ENCODE measurements around the gene SUPT3H.
"Not testable (repeated sequence)": the region's sequence is repeated elsewhere in the genome, so short reads cannot be mapped to it uniquely, and the experiment has no call there.

The SUPT3H gene

DNA sequence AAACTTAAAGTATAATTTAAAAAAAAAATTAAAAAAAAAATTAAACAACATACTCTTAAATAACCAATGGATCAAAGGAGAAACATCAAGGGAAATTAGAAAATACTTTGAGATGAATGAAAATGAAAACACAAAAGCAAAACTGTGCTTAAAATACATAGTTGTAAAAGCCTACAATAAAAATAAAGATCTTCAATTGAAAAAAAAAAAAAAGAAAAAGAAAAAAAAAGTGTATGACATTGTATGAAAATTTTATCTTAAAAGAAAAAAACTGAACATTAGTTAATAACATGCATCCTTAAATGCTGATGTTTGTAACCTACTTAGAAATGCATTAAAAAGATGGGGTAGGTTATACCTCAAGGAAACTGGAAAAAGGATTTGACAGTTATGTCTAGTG lies 501.1 kb downstream of the SUPT3H start:
- not testable (repeated sequence) for H3K9me3 ChIP-seq (ENCODE audit: control insufficient read depth, insufficient read depth, low read length); H3K4me3 ChIP-seq (ENCODE audit: low read depth, low read length); H3K4me1 ChIP-seq (ENCODE audit: control insufficient read depth, insufficient read depth, low read length); H3K36me3 ChIP-seq (ENCODE audit: control insufficient read depth, insufficient read depth, low read length); H3K9ac ChIP-seq (ENCODE audit: low read depth, low read length); H3K27me3 ChIP-seq (ENCODE audit: control insufficient read depth, insufficient read depth, low read length)

DNA sequence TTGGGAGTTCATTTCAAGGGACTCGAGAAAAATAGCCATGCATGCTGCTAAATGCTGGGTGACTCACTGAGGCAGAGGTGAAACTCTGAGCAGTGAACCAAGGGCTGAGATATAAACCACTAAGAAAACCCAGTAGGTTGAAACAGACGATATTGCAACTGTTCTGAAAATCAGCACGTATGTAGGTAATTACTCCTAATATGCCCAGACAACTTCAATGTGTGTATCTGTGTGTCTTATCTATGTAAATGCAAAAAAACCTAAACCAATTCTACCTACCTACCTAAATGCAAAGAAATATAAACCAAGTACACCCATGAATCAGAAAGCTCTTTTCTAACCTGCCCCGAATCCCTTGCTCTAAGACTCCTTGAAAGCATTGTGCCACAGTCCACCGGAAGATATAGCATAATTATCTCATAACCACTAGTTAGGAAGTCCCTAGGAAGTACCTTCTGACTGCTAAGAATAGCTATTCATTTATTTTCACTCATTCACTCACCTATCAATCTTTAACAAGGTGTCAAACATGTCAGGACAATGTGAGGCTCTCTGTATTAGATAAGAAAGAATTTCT lies 508.3 kb downstream of the SUPT3H start:
- Histone ChIP-seq H3K4me1 (ENCODE audit: control insufficient read depth, insufficient read depth, low read length) (no peaks in the 10 kb centered on the region), H3K9me3 (ENCODE audit: control insufficient read depth, insufficient read depth, low read length) (no peaks in the 10 kb centered on the region), H3K4me3 (ENCODE audit: low read depth, low read length) (no peak overlapping the region), H3K36me3 (ENCODE audit: control insufficient read depth, insufficient read depth, low read length) (no peaks in the 10 kb centered on the region), H3K9ac (ENCODE audit: low read depth, low read length) (no peak overlapping the region), H3K27me3 (ENCODE audit: control insufficient read depth, insufficient read depth, low read length) (no peaks in the 10 kb centered on the region)

DNA sequence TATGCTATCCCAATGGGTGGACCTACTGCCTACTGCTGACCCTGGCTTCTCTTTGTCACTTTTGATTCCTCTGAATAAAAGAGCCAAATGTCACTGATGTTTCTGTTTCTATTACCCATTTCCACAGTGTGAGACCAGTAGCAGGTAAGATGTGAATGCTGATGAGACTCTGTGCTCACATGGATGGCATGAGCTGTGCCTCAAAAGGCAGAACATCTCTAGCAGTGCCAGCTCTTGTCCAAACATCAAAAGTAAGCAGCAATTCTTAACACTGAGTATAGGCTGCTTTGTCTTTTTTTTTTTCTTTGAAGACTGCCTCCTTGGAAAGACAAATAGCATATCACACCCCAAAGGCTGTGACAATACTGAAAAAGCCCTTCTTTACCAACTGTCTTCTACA lies 508.8 kb downstream of the SUPT3H start:
- Histone ChIP-seq H3K9me3 (ENCODE audit: control insufficient read depth, insufficient read depth, low read length) (no peaks in the 10 kb centered on the region), H3K36me3 (ENCODE audit: control insufficient read depth, insufficient read depth, low read length) (no peaks in the 10 kb centered on the region), H3K4me3 (ENCODE audit: low read depth, low read length) (no peak overlapping the region), H3K4me1 (ENCODE audit: control insufficient read depth, insufficient read depth, low read length) (no peaks in the 10 kb centered on the region), H3K27me3 (ENCODE audit: control insufficient read depth, insufficient read depth, low read length) (no peaks in the 10 kb centered on the region), H3K9ac (ENCODE audit: low read depth, low read length) (no peak overlapping the region)

DNA sequence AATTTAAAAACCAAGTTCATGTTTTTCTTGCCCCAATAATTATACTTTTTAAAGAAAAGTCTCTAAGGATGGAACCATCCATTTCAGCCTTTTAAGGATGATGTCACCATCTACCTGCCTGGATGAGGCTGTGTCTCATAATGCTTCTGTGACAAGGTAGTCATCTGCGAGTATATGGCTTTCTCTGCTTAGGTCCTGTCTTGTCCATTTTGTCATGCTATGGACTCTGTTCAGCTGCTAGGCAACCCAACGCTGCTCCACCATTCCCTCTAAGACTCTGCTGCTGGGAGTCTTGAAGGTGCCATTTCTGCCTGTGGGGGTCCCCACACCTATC lies 509.4 kb downstream of the SUPT3H start:
- no peaks in the 10 kb centered on the region for H3K4me1 ChIP-seq (ENCODE audit: control insufficient read depth, insufficient read depth, low read length)
- H3K9ac ChIP-seq (ENCODE audit: low read depth, low read length) = no peak overlapping the region
- no peaks in the 10 kb centered on the region for H3K9me3 ChIP-seq (ENCODE audit: control insufficient read depth, insufficient read depth, low read length)
- H3K4me3 ChIP-seq (ENCODE audit: low read depth, low read length) = no peak overlapping the region
- no peaks in the 10 kb centered on the region for H3K36me3 ChIP-seq (ENCODE audit: control insufficient read depth, insufficient read depth, low read length)
- H3K27me3 ChIP-seq (ENCODE audit: control insufficient read depth, insufficient read depth, low read length) = no peaks in the 10 kb centered on the region

DNA sequence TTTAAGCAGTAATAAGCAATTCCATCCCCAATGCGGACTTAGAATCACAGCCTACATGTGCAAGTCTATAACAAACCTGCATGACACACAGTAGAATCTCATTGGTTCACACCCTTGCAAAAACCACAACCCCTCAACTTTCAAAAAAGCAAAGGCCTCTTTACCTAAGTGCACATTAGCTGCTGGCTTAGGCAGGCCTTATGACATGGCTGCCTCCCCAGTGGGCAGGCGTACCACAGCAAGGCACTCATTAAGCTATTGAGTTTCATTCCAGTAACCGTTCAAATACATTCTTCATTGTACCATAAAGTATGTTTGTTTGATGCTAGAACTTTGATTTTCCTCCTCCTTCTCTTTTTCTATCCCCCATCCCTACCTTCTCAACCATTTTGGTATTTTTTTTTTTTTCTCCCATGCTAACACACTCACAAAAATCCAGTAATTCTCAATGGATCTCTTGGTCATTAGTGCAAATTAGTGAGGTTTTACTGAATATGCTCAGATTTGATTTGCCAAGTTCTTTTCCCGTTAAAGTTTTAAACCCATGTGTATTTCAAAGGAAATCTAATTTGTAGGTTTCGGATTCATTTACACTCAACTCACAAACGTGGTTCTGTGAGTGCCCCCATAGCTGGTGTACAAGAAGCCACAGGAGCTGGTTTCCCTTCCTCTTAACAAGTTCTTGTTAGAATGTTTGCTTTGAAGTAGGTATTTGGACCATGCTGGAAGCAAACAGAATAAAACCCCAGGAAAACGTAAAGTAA lies 510.0 kb downstream of the SUPT3H start:
- no peaks in the 10 kb centered on the region for H3K4me1 ChIP-seq (ENCODE audit: control insufficient read depth, insufficient read depth, low read length)
- H3K9me3 ChIP-seq (ENCODE audit: control insufficient read depth, insufficient read depth, low read length) = no peaks in the 10 kb centered on the region
- no peaks in the 10 kb centered on the region for H3K36me3 ChIP-seq (ENCODE audit: control insufficient read depth, insufficient read depth, low read length)
- no peak overlapping the region for H3K9ac ChIP-seq (ENCODE audit: low read depth, low read length)
- no peak overlapping the region for H3K4me3 ChIP-seq (ENCODE audit: low read depth, low read length)
- no peaks in the 10 kb centered on the region for H3K27me3 ChIP-seq (ENCODE audit: control insufficient read depth, insufficient read depth, low read length)

DNA sequence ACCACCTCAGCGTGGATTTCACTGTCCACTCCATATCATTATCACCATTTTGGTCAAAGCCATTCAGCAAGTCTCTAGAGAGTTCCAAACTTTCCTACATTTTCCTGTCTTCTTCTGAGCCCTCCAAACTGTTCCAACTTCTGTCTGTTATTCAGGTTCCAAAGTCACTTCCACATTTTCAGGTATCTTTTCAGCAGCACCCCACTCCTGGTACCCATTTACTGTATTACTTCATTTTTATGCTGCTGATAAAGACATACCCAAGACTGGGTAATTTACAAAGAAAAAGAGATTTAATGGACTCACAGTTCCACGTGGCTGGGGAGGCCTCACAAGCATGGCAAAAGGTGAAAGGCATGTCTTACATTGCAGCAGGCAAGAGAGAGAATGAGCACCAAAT lies 512.5 kb downstream of the SUPT3H start:
- H3K27me3 ChIP-seq (ENCODE audit: control insufficient read depth, insufficient read depth, low read length); H3K4me1 ChIP-seq (ENCODE audit: control insufficient read depth, insufficient read depth, low read length); H3K9me3 ChIP-seq (ENCODE audit: control insufficient read depth, insufficient read depth, low read length); H3K9ac ChIP-seq (ENCODE audit: low read depth, low read length); H3K4me3 ChIP-seq (ENCODE audit: low read depth, low read length); H3K36me3 ChIP-seq (ENCODE audit: control insufficient read depth, insufficient read depth, low read length): not testable (repeated sequence)

DNA sequence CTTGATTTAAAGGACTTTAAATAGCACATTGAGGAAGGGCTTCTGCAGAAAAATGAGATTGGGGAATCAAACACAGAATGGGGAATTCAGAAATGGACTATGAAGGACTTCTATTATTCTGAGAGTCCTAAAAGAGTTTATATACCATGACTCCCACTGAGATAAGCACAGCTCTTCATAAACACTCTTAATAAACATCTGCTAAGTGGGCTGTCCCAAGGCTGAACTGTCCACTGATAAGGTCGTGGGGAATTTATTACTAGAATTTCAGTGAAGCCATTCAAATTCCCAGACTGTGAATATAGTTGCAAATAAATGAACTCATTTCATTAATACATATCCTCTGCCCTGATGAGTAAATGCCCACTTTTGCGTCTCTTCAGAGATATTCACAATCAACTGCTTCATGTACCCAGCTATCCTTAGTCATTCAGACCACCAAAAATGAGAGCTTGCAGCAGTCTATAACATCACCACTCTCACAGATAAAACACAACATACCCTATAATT lies 517.8 kb downstream of the SUPT3H start:
- Histone ChIP-seq H3K9me3 (ENCODE audit: control insufficient read depth, insufficient read depth, low read length) (no peaks in the 10 kb centered on the region), H3K27me3 (ENCODE audit: control insufficient read depth, insufficient read depth, low read length) (no peaks in the 10 kb centered on the region), H3K36me3 (ENCODE audit: control insufficient read depth, insufficient read depth, low read length) (no peaks in the 10 kb centered on the region), H3K9ac (ENCODE audit: low read depth, low read length) (no peak overlapping the region), H3K4me3 (ENCODE audit: low read depth, low read length) (no peak overlapping the region), H3K4me1 (ENCODE audit: control insufficient read depth, insufficient read depth, low read length) (no peaks in the 10 kb centered on the region)

DNA sequence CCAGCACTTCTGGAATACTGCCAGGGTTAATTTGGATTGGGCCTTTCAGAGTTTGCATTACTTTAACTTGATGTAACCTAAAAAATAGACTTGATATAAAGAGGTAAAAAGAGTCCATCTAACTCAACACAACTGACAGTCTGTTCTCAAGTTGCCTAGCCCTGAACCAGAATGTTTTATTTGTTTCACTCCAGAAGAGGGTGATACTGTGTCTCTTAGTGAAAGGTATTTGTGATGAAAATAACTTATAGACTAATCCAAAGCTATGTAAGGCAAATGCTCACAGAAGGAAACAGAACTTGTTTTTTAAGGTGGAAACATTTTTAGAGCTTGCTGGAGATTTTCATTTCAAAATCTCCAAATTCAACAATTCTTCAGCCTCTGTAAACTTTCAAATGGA lies 518.7 kb downstream of the SUPT3H start:
- Histone ChIP-seq H3K36me3 (ENCODE audit: control insufficient read depth, insufficient read depth, low read length) (no peaks in the 10 kb centered on the region), H3K4me3 (ENCODE audit: low read depth, low read length) (no peak overlapping the region), H3K4me1 (ENCODE audit: control insufficient read depth, insufficient read depth, low read length) (no peaks in the 10 kb centered on the region), H3K27me3 (ENCODE audit: control insufficient read depth, insufficient read depth, low read length) (no peaks in the 10 kb centered on the region), H3K9me3 (ENCODE audit: control insufficient read depth, insufficient read depth, low read length) (no peaks in the 10 kb centered on the region), H3K9ac (ENCODE audit: low read depth, low read length) (no peak overlapping the region)

DNA sequence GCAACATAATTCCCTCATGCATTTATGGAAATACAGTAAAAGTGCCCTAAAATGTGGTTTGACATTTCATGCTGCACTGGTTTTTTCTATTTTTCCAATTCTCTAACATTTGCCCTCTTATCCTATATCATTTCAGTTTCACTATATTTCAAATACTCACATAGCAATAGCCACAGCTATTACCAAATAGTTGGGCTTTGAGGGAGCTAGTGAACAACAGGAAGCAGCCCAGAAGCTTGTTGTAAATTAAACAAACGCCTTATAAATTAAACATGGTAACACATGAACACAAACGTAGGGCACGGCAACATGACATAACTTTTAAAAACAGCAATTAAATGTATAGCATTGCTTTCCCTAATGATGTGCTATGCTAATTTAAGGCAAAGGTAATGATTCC lies 521.3 kb downstream of the SUPT3H start:
- no peaks in the 10 kb centered on the region for H3K27me3 ChIP-seq (ENCODE audit: control insufficient read depth, insufficient read depth, low read length)
- H3K36me3 ChIP-seq (ENCODE audit: control insufficient read depth, insufficient read depth, low read length) = no peaks in the 10 kb centered on the region
- H3K4me1 ChIP-seq (ENCODE audit: control insufficient read depth, insufficient read depth, low read length) = no peaks in the 10 kb centered on the region
- no peaks in the 10 kb centered on the region for H3K9me3 ChIP-seq (ENCODE audit: control insufficient read depth, insufficient read depth, low read length)
- no peak overlapping the region for H3K4me3 ChIP-seq (ENCODE audit: low read depth, low read length)
- H3K9ac ChIP-seq (ENCODE audit: low read depth, low read length) = no peak overlapping the region

DNA sequence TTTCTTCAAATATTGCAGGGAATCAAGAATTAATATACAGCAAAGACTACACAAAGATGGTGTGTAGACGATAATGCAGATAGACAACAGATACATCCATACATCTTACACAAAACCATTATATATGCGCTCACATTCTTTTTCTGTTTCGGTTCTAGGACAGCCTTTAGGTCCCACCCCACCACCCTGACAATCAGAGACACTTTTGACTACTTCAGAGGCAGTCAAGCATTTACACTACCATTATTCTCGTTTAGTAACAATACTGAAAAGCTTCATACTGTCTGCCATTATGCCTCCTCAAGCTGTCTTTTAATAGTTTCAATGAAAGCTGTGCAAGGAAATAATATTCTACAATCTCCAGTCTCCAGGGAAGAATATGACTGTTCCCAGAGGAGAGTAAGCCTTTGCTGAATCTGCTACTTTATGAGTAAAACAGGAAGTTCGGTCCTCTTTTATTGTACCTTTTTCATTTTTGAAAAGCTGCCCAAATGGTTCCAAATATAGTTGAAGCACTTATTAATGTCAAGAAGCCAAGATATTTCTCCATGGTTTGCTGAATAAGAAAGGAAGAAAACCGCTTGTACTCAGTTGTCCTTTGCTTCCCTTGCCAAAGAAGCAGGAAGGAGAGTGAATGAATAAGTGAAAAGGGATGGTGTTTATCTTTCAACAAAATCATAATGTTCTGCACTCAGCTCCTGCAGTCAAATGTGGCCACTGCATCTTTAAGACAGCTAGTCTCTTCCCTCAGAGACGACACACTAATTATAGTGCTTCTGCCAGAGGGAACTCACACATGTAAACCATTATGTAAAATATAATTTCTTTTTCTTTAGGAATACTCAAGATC lies 521.9 kb downstream of the SUPT3H start:
- H3K4me1 ChIP-seq (ENCODE audit: control insufficient read depth, insufficient read depth, low read length) = no peaks in the 10 kb centered on the region
- no peak overlapping the region for H3K4me3 ChIP-seq (ENCODE audit: low read depth, low read length)
- no peaks in the 10 kb centered on the region for H3K36me3 ChIP-seq (ENCODE audit: control insufficient read depth, insufficient read depth, low read length)
- no peak overlapping the region for H3K9ac ChIP-seq (ENCODE audit: low read depth, low read length)
- H3K9me3 ChIP-seq (ENCODE audit: control insufficient read depth, insufficient read depth, low read length) = no peaks in the 10 kb centered on the region
- no peaks in the 10 kb centered on the region for H3K27me3 ChIP-seq (ENCODE audit: control insufficient read depth, insufficient read depth, low read length)

DNA sequence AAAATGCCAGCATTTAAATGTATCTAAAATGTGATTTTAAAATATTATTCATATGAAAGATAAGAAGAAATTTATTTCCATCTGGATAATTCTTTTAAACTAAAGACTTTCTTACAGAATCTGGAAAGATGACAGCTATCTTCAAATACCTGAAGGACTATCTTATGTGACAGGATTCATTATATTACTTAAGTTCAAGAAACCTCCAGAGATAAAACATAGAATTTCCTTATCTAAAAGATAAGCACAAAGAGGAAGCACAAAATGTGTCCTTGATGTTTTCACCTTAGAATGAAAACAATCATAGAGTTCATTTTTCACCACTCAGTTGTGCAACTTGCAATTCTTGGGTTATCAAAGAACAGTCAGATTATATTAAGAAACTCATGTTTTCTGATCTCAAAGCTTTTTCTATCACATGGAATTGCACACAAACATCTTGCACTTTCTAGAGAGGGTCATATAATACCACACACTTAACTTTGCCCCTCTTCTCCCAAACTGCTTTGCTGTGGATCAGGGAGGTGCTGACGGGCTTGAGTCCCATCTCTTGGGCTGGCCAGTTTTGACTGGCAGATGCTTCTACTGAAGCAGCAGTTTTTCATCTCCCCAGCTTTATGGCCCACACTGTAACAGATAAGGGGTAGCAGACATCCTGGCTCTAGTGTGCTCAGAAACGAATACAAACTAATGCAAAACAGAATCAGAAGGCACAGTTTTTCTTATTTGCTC lies 522.9 kb downstream of the SUPT3H start:
- Histone ChIP-seq H3K4me3 (ENCODE audit: low read depth, low read length) (no peak overlapping the region), H3K4me1 (ENCODE audit: control insufficient read depth, insufficient read depth, low read length) (no peaks in the 10 kb centered on the region), H3K9ac (ENCODE audit: low read depth, low read length) (no peak overlapping the region), H3K36me3 (ENCODE audit: control insufficient read depth, insufficient read depth, low read length) (no peaks in the 10 kb centered on the region), H3K9me3 (ENCODE audit: control insufficient read depth, insufficient read depth, low read length) (no peaks in the 10 kb centered on the region), H3K27me3 (ENCODE audit: control insufficient read depth, insufficient read depth, low read length) (no peaks in the 10 kb centered on the region)

Data from iPS-15b (cell line).